D721Med (cell line): Measurements from ENCODE around the gene LSAMP.

ENCODE experiments used
- DNase-seq: peaks from one replicate; pipeline ENCODE4 v3.0.0; 2011; ENCODE audit warnings: low spot score; ENCODE audit not compliant: insufficient read length
- FAIRE-seq: peaks from 2 replicates; lab custom pipeline; 2011; peaks lifted over from hg19 to GRCh38; lab: Jason Lieb, UNC
- TF ChIP-seq, protein P1 (sequence below): IDR thresholded peaks from 2 replicates; pipeline ENCODE4 v1.5.1; 2012; ENCODE audit warnings: mild to moderate bottlenecking, control low read depth; ENCODE audit not compliant: insufficient read depth; ENCODE audit errors: missing control alignments

Gene LSAMP

DNA sequence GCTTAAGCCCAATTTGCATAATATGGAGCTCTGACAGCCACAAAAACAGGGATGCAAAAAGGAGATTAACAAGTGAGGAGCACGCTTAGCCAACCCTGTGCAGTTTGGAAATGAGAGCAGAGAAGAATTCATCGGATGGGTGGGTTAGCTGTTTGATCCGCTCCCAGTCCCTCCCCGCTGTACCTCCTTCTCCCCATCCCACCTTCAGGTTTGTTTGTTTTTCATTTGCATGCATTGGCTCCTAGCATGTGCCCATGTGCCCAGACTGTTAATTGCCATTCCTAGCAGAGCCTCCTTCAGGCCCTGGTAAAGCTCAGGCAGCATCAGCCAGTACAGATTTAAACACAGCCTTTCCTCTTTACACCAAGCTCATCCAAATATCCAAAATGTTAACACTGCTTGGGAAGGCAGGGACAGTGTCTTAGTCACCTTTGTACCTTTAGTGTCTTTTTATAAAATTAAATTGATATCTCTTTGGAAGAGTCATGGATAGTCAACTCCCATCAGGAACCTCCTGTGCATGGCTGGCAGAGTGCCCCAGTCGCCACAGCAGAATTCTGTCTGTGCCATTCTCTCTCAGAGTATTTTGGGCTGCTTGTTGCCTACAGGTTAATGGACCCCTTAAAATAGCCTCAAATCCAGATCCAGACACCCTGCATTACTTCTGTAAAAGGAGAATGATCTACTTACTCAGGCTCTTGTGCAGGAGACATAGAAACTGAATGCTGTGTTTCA is 244.2 kb downstream of the LSAMP start:
- DNase-seq (no peak), FAIRE-seq (no peak)
- TF ChIP-seq, protein P1, sequence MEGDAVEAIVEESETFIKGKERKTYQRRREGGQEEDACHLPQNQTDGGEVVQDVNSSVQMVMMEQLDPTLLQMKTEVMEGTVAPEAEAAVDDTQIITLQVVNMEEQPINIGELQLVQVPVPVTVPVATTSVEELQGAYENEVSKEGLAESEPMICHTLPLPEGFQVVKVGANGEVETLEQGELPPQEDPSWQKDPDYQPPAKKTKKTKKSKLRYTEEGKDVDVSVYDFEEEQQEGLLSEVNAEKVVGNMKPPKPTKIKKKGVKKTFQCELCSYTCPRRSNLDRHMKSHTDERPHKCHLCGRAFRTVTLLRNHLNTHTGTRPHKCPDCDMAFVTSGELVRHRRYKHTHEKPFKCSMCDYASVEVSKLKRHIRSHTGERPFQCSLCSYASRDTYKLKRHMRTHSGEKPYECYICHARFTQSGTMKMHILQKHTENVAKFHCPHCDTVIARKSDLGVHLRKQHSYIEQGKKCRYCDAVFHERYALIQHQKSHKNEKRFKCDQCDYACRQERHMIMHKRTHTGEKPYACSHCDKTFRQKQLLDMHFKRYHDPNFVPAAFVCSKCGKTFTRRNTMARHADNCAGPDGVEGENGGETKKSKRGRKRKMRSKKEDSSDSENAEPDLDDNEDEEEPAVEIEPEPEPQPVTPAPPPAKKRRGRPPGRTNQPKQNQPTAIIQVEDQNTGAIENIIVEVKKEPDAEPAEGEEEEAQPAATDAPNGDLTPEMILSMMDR = no peak

DNA sequence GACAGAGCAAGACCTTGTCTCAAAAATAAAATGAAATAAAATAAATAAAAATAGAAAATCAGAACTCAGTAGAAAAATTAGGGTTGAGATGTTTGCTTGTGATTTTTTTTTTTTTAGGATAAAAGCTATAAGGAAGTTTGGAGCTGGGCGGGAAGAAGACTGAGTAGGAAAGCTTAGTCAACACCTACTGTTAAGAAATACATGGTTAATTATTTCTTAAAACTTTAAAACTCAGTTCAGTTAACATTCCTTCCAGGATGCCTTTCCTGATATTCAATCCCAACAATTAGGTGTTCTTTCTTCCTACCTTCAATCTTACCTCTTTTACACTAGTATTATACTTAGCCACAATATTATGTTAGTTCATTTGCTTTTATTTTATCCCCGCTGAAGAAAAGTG is 246.2 kb downstream of the LSAMP start:
- DNase-seq (no peak), FAIRE-seq (no peak)
- TF ChIP-seq, protein P1 = no peak

DNA sequence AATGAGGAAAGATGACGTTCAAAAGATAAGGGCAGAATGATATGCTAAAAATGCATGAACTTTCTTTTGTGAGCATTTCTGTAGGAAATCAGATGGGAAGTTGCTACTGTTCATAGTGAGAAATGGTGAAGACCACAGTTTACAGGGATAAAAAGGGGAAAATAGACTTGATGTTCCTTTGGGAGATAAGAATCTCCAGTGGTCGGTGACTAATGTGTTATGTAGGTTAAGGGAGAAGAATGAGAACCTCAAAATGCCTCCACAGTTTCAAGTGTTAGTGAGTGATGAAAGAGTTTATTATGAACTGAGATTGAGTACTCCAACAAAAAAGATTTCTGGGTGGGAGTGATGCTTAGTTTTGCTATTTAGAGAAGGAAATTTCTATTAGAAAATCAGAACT is 247.2 kb downstream of the LSAMP start:
- no peak for FAIRE-seq
- DNase-seq = no peak
- TF ChIP-seq, protein P1 = no peak

DNA sequence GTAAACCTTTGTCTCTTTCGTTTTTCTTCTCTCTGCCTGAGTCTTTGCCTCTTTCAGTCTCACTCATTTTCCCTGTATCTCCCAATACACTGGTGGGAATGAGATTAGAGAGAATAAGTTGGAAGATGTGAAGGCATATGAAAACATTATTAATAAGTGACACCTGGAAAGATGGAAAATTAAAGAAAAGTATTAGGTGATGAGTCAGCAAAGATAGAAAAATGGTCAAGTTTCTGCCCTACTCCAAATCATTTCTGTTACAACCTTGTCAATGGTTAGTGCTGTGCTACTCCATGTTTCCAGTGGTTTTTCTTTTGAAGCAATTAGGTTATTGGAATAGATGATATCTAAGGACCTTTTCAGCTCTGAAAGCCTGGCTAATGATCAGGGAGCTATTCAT is 252.8 kb downstream of the LSAMP start:
- FAIRE-seq = no peak
- TF ChIP-seq, protein P1 = no peak
- DNase-seq = no peak

DNA sequence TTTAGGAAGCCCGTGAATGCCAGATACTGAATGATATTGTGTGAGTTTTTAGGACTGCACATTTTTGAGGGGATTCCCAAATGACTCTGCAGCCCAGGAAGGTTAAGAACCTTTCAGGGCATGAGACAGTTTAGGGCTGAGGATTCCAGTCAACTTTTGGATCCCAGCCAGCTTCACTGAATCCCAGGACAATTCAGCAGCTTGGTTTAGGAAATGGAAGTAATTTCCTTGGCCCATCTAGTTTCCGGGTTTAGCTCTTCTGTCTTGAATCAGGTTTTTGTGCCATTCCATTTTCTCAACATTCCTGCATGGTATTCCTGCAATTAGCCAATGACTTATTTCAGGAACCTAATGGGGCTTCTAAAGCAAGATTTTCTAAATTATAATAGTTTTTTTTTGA is 253.9 kb downstream of the LSAMP start:
- DNase-seq (no peak), FAIRE-seq (no peak)
- TF ChIP-seq, protein P1 = no peak

DNA sequence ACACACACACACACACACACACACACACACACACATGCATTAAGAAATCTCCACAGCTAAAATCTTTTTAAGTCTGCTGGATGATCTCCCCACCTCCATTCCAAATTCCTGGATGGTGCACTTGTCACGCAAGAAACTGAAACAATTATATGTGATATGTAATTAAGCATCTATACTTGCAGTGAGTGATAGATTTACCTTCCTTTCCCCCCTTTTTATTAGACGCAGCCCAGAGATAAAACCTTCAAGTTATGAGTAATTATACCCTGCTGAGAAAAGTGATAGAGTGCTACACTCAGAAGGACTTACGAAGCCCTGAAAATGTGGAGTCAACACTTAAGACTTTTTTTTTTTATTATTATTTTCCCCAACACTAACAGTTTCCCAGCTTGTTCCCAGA is 255.2 kb downstream of the LSAMP start:
- DNase-seq (no peak), FAIRE-seq (no peak)
- TF ChIP-seq, protein P1 = no peak

DNA sequence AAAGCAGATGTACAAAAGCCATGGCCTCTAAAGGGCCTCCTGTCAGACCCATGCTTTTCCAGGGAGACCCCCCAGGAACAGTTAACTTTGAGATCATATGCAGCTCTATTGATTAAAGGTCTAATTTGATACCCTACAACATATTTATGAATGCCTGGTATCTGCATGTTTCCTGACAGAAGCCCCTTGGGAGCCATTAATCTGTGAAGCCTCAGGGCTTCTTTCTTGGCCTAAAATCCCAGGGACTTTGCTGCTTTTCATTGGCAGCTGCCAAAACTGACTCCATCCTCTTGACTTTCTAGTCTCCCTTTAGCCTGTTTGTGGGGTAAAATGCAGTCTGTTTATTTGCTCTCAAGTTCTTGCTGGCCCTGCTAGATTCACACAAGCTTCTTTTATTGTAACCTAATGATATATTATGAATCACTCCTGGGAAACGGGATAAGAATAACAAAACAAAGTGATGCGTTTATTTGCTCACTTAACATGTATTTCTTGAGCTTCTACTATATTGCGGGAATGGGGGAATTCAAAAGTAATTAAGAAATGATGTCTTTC is 257.0 kb downstream of the LSAMP start:
- DNase-seq (no peak), FAIRE-seq (no peak)
- TF ChIP-seq, protein P1 = no peak
